H1 (cell line): Measurements from ENCODE around the gene ENKD1. TPM values are rescaled to one million over a fixed set of nuclear protein-coding genes. Genes with fewer than 3 reads are reported as not detected.
A peak's percentile ranks its signal among the peaks of the same experiment; 100 is the strongest.

ENCODE experiments used
- CTCF ChIA-PET: fragments of 300-600 bp; sonication (Branson Sonifier 250); formaldehyde crosslinking; loops from one replicate; lab custom pipeline; 2021; ENCODE audit not compliant: partially characterized antibody; lab: Charles Lee
- POLR2A ChIA-PET: fragments of 300-600 bp; sonication (Branson Sonifier 250); formaldehyde crosslinking; loops from one replicate; lab custom pipeline; 2021; ENCODE audit warnings: inconsistent platforms; ENCODE audit not compliant: partially characterized antibody; lab: Charles Lee
- DNase-seq, 2 experiments: peaks; one replicate each; pipeline versions ENCODE4 v3.0.0 to v3.0.0-alpha.2; 2010 to 2022; ENCODE audit warnings: low spot score in 2 of 2, low read depth in 1 of 2, mixed read lengths in 1 of 2
- FAIRE-seq: peaks from 2 replicates; lab custom pipeline; 2011; peaks lifted over from hg19 to GRCh38; lab: Jason Lieb, UNC
- H2AFZ ChIP-seq: 2 replicates; pipeline ENCODE4 v1.8.1; 2012; ENCODE audit warnings: low read length, inconsistent platforms
- H2AK5ac ChIP-seq: 2 replicates; pipeline ENCODE4 v1.6.1; 2013; ENCODE audit warnings: low read depth, low read length
- H2BK120ac ChIP-seq: replicated peaks from 2 replicates; pipeline ENCODE3; 2013; ENCODE audit warnings: low read depth, low read length, inconsistent platforms
- H2BK12ac ChIP-seq: 2 replicates; pipeline ENCODE4 v1.6.1; 2013; ENCODE audit warnings: low read depth, low read length
- H2BK15ac ChIP-seq: 2 replicates; pipeline ENCODE4 v1.6.1; 2013; ENCODE audit warnings: low read length
- H2BK20ac ChIP-seq: 2 replicates; pipeline ENCODE4 v1.6.1; 2013; ENCODE audit warnings: low read length
- H2BK5ac ChIP-seq: 2 replicates; pipeline ENCODE4 v1.6.1; 2013; ENCODE audit warnings: low read depth, low read length
- H3K14ac ChIP-seq: 2 replicates; pipeline ENCODE4 v1.6.1; 2013; ENCODE audit warnings: inconsistent platforms; ENCODE audit not compliant: insufficient read length
- H3K18ac ChIP-seq: 2 replicates; pipeline ENCODE4 v1.6.1; 2013; ENCODE audit warnings: low read length; ENCODE audit errors: extremely low read depth
- H3K23ac ChIP-seq: 2 replicates; pipeline ENCODE4 v1.6.1; 2013; ENCODE audit warnings: inconsistent platforms; ENCODE audit not compliant: insufficient read length
- H3K23me2 ChIP-seq: 2 replicates; pipeline ENCODE4 v1.6.1; 2013; ENCODE audit warnings: low read depth, low read length
- H3K27ac ChIP-seq: 2 replicates; pipeline ENCODE4 v1.6.1; 2011; ENCODE audit warnings: low read depth, low read length, inconsistent platforms
- H3K27me3 ChIP-seq, 4 experiments: replicated peaks in 1 of 4; 1 replicate in 1 of 4; 2 replicates in 3 of 4; pipeline versions ENCODE4 v1.6.1 to v1.8.1; 2011 to 2013; ENCODE audit warnings: low read length in 3 of 4, mild to moderate bottlenecking in 3 of 4, inconsistent platforms in 2 of 4, mixed read lengths in 2 of 4, moderate library complexity in 1 of 4; ENCODE audit not compliant: control insufficient read depth in 3 of 4, insufficient read depth in 3 of 4; ENCODE audit errors: extremely low read depth in 1 of 4
- H3K36me3 ChIP-seq, 4 experiments: 2 replicates each; pipeline versions ENCODE4 v1.6.1 to v1.8.1; 2011 to 2013; ENCODE audit warnings: mild to moderate bottlenecking in 4 of 4, low read length in 3 of 4, moderate library complexity in 2 of 4, control low read depth in 1 of 4, inconsistent platforms in 1 of 4; ENCODE audit not compliant: insufficient read depth in 4 of 4, control insufficient read depth in 2 of 4
- H3K4ac ChIP-seq: replicated peaks from 2 replicates; pipeline ENCODE3; 2013; ENCODE audit warnings: low read length, low read depth, mixed read lengths, inconsistent platforms; ENCODE audit not compliant: insufficient read length
- H3K4me1 ChIP-seq, 4 experiments: replicated peaks in 1 of 4; 1 replicate in 1 of 4; 2 replicates in 3 of 4; pipeline versions ENCODE4 v1.6.1 to v1.8.1; 2011 to 2013; ENCODE audit warnings: low read length in 3 of 4, inconsistent platforms in 2 of 4, mixed read lengths in 1 of 4; ENCODE audit not compliant: insufficient read depth in 4 of 4, control insufficient read depth in 3 of 4
- H3K4me2 ChIP-seq, 2 experiments: 2 replicates each; pipeline versions ENCODE4 v1.6.1 to v1.8.1; 2011 to 2013; ENCODE audit warnings: low read depth in 2 of 2, low read length in 2 of 2, control low read depth in 1 of 2, inconsistent platforms in 1 of 2, mild to moderate bottlenecking in 1 of 2; ENCODE audit not compliant: insufficient read depth in 1 of 2
- H3K4me3 ChIP-seq, 4 experiments: fragments of 200-600, 300-600 bp in 1 of 4; sonication (generic), shearing (Covaris generic), sonication (Bioruptor Twin) in 1 of 4; 2 replicates each; pipeline versions ENCODE4 v1.5.1 to v1.8.1; 2011 to 2016; ENCODE audit warnings: low read length in 4 of 4, low read depth in 3 of 4, control low read depth in 2 of 4, inconsistent platforms in 2 of 4, mild to moderate bottlenecking in 2 of 4, mixed read lengths in 1 of 4, moderate library complexity in 1 of 4; ENCODE audit not compliant: insufficient read depth in 2 of 4; ENCODE audit errors: extremely low read depth in 1 of 4
- H3K56ac ChIP-seq: replicated peaks from 2 replicates; pipeline ENCODE3; 2013; ENCODE audit warnings: low read depth, mild to moderate bottlenecking, mixed read lengths, low read length, inconsistent platforms; ENCODE audit not compliant: insufficient read length
- H3K79me1 ChIP-seq: 2 replicates; pipeline ENCODE4 v1.6.1; 2013; ENCODE audit warnings: low read depth, low read length, control low read depth
- H3K79me2 ChIP-seq, 2 experiments: 2 replicates each; pipeline versions ENCODE4 v1.6.1 to v1.8.1; 2012 to 2013; ENCODE audit warnings: low read length in 2 of 2, mild to moderate bottlenecking in 2 of 2, inconsistent platforms in 1 of 2; ENCODE audit not compliant: insufficient read depth in 2 of 2, control insufficient read depth in 1 of 2
- H3K9ac ChIP-seq, 4 experiments: replicated peaks in 1 of 4; 1 replicate in 1 of 4; 2 replicates in 3 of 4; pipeline versions ENCODE4 v1.6.1 to v1.8.1; 2011 to 2013; ENCODE audit warnings: low read depth in 3 of 4, low read length in 3 of 4, control low read depth in 2 of 4, mild to moderate bottlenecking in 2 of 4, moderate library complexity in 2 of 4, inconsistent platforms in 1 of 4; ENCODE audit errors: extremely low read depth in 1 of 4
- H3K9me3 ChIP-seq, 2 experiments: 2 replicates each; pipeline versions ENCODE4 v1.6.1 to v1.8.1; 2012 to 2013; ENCODE audit warnings: mild to moderate bottlenecking in 2 of 2, moderate library complexity in 2 of 2, control low read depth in 1 of 2, inconsistent platforms in 1 of 2, low read depth in 1 of 2, low read length in 1 of 2, mixed read lengths in 1 of 2; ENCODE audit not compliant: insufficient read depth in 2 of 2
- H4K20me1 ChIP-seq, 2 experiments: replicated peaks in 1 of 2; 2 replicates each; pipeline versions ENCODE3 to v1.8.1; 2011 to 2013; ENCODE audit warnings: inconsistent platforms in 2 of 2, low read length in 2 of 2, mild to moderate bottlenecking in 1 of 2; ENCODE audit not compliant: insufficient read depth in 2 of 2, control insufficient read depth in 1 of 2
- H4K5ac ChIP-seq: 2 replicates; pipeline ENCODE4 v1.6.1; 2013; ENCODE audit warnings: low read length, low read depth, mixed read lengths, inconsistent platforms; ENCODE audit not compliant: insufficient read length
- H4K8ac ChIP-seq: 2 replicates; pipeline ENCODE4 v1.8.0; 2013; ENCODE audit warnings: mild to moderate bottlenecking, moderate library complexity, low read length, inconsistent platforms; ENCODE audit not compliant: insufficient read depth; ENCODE audit errors: extremely low read depth
- H4K91ac ChIP-seq: replicated peaks from 2 replicates; pipeline ENCODE3; 2013; ENCODE audit warnings: low read length, mixed read lengths, inconsistent platforms; ENCODE audit not compliant: insufficient read length
- CBX5 ChIP-seq: fragments of 300-800, 300-1000 bp; sonication (generic); IDR thresholded peaks from 2 replicates; pipeline ENCODE4 v1.7.1; 2016; ENCODE audit warnings: antibody characterized with exemption, low read length, low read depth
- E2F6 ChIP-seq: IDR thresholded peaks from 2 replicates; pipeline ENCODE4 v1.6.1; 2012; ENCODE audit warnings: inconsistent platforms
- KDM5A ChIP-seq: fragments of 200-600 bp; IDR thresholded peaks from 2 replicates; pipeline ENCODE4 v1.7.1; 2012; ENCODE audit warnings: mild to moderate bottlenecking, low read length, inconsistent platforms, mixed read lengths
- MAX ChIP-seq: IDR thresholded peaks from 2 replicates; pipeline ENCODE4 v1.6.1; 2012; ENCODE audit warnings: inconsistent platforms
- RAD21 ChIP-seq, 2 experiments: IDR thresholded peaks in 1 of 2; conservative IDR thresholded peaks in 1 of 2; 2 replicates each; pipeline ENCODE4 v1.6.1; 2011; ENCODE audit warnings: low read depth in 2 of 2, low read length in 2 of 2, improper control_type of control experiment in 1 of 2, inconsistent platforms in 1 of 2, mild to moderate bottlenecking in 1 of 2, moderate library complexity in 1 of 2
- SIN3A ChIP-seq, 2 experiments: IDR thresholded peaks in 1 of 2; conservative IDR thresholded peaks in 1 of 2; 2 replicates each; pipeline ENCODE4 v1.6.1; 2011 to 2012; ENCODE audit warnings: low read length in 2 of 2, improper control_type of control experiment in 1 of 2, low read depth in 1 of 2, mild to moderate bottlenecking in 1 of 2
- SUZ12 ChIP-seq: fragments of 200-600 bp; sonication (generic); IDR thresholded peaks from 2 replicates; pipeline ENCODE4 v1.6.1; 2012; ENCODE audit warnings: mild to moderate bottlenecking, inconsistent platforms, low read length, moderate library complexity, mixed read lengths
- TAF1 ChIP-seq: IDR thresholded peaks from 2 replicates; pipeline ENCODE4 v1.6.1; 2011; ENCODE audit warnings: mild to moderate bottlenecking, low read depth, low read length
- USF2 ChIP-seq: IDR thresholded peaks from 2 replicates; pipeline ENCODE4 v1.6.1; 2011; ENCODE audit warnings: low read length, improper control_type of control experiment
- WGBS, 2 experiments: shearing (Covaris generic) in 1 of 2; methylation state at CpG; one replicate each; pipeline versions ENCODE4 v1.1.6 to v1.1.7; 2013 to 2015; ENCODE audit warnings: low lambda C conversion rate in 2 of 2, mixed read lengths in 2 of 2, inconsistent platforms in 1 of 2, low coverage in 1 of 2, missing lambda C conversion rate in 1 of 2; ENCODE audit not compliant: insufficient replicate concordance in 2 of 2, insufficient coverage in 1 of 2, insufficient read length in 1 of 2; ENCODE audit errors: extremely low coverage in 1 of 2, missing lambda C conversion rate in 1 of 2; 5-methylcytosine and 5-hydroxymethylcytosine counted together
- polyA plus RNA-seq, 7 experiments: library from polyadenylated mRNA; depleted of rRNA in 3 of 7; stranded (reverse) in 5 of 7; unstranded in 2 of 7; fragments of >200 nt in 5 of 7; fragments of 200-250 nt in 2 of 7; gene quantifications; 1 replicate in 5 of 7; 2 replicates in 1 of 7; 4 replicates in 1 of 7; pipeline versions ENCODE4 v1.2.1 to v1.2.3, GENCODE V29; 2011 to 2013; ENCODE audit warnings: missing spikeins in 2 of 7, mixed read lengths in 2 of 7
- total RNA-seq: library from RNA; stranded (reverse); fragmentation: NEBNext Ultra II Directional; extraction: Animal tissue kit (Norgen Biotek cat#: 25700); gene quantifications from 2 replicates; pipeline ENCODE4 v1.2.1, GENCODE V29; 2021

The ENKD1 gene
- total and polyA plus RNA-seq, 2 of the 8 experiments (the other 6 are each of a cell fraction or from before 2014, with no cell fraction given): 12.9 to 16.1 TPM

GRCh38 chr16:67667817-67668494, 1.4 kb upstream of the ENKD1 start:
- FAIRE-seq (no peak), DNase-seq (peak; percentile 81 to 82)
- H4K20me1 ChIP-seq: peaks cover 3 to 10% of the 10 kb centered on the region in 2 experiments
- ChIA-PET CTCF (interaction anchor here (0.6 to 13.7 kb wide), 35 partner anchors 11 to 274 kb away, joined by 3 to 202 read pairs (median 5); partner anchors contain the start of genes CARMIL2 and CTRL), POLR2A (interaction anchor here (1.1 to 1.5 kb wide), 4 partner anchors 20 to 269 kb away, joined by 3 to 4 read pairs (median 4); partner anchors contain the start of genes ATP6V0D1 and PSMB10)
- no peaks in the 10 kb centered on the region for H3K36me3 ChIP-seq
- peak overlapping the region; percentile 47 for H4K91ac ChIP-seq
- H3K4ac ChIP-seq: no peak overlapping the region
- no peak overlapping the region for H3K18ac ChIP-seq
- H3K56ac ChIP-seq: no peak overlapping the region
- no peak overlapping the region for H2BK120ac ChIP-seq
- H3K14ac ChIP-seq: no peak overlapping the region
- no peak overlapping the region for H2AK5ac ChIP-seq
- no peak overlapping the region for H2BK15ac ChIP-seq
- H3K79me1 ChIP-seq: no peaks in the 10 kb centered on the region
- H4K5ac ChIP-seq: no peak overlapping the region
- H3K23ac ChIP-seq: no peak overlapping the region
- H4K8ac ChIP-seq: peak overlapping the region; percentile 43
- peaks cover 0 to 3% (median 0%) of the 10 kb centered on the region in 4 experiments; a peak in 2 of 7 replicates for H3K27me3 ChIP-seq
- H2BK5ac ChIP-seq: no peak overlapping the region
- H3K4me1 ChIP-seq: peaks cover 0 to 25% (median 15%) of the 10 kb centered on the region in 4 experiments; a peak in 5 of 7 replicates
- no peak overlapping the region for H2BK12ac ChIP-seq
- H3K27ac ChIP-seq: no peak overlapping the region
- peak overlapping the region in 1 of 2 experiments; percentile 30; a peak in 2 of 4 replicates for H3K4me2 ChIP-seq
- H3K9me3 ChIP-seq: no peaks in the 10 kb centered on the region
- no peak overlapping the region for H2BK20ac ChIP-seq
- no peak overlapping the region for H2AFZ ChIP-seq
- WGBS, 2 experiments: 51% methylated on average over 16 of the region's 18 CpGs; no CpG with 5 or more reads in 1 of the 2 experiments
- no peak overlapping the region; a peak in 1 of 8 replicates for H3K4me3 ChIP-seq
- H3K9ac ChIP-seq: no peak overlapping the region
- H3K79me2 ChIP-seq: no peaks in the 10 kb centered on the region
- peaks cover 11% of the 10 kb centered on the region; the same call in 1 of the 2 replicates for H3K23me2 ChIP-seq
- TF ChIP-seq KDM5A: no peak
- TF ChIP-seq RAD21 (IDR thresholded peaks at IDR 0.05 in 1 of 2, conservative IDR thresholded peaks at IDR 0.05 in 1 of 2; ENCODE audit: low read depth in 2 of 2, low read length in 2 of 2): peak; percentile 50 to 68
- 0 out of 2 replicates have a peak, but pooled peaks have one; percentile 18 for TF ChIP-seq MAX
- no peak for TF ChIP-seq E2F6
- TF ChIP-seq CBX5: no peak
- TF ChIP-seq SIN3A (conservative IDR thresholded peaks at IDR 0.05 in 1 of 2, IDR thresholded peaks at IDR 0.05 in 1 of 2; ENCODE audit: low read depth in 1 of 2, low read length in 2 of 2): no peak
- no peak for TF ChIP-seq SUZ12
- TF ChIP-seq TAF1: no peak
- TF ChIP-seq USF2: no peak
